GM21360 (cell line): Measurements from ENCODE around the gene RABGAP1.

Experiments used
- ATAC-seq: cut with Tn5 transposase; IDR thresholded peaks from one replicate; pipeline ENCODE4 v1.9.1; 2021; ENCODE audit warnings: mild to moderate bottlenecking, moderate library complexity; ENCODE audit not compliant: unreplicated experiment

The RABGAP1 gene

GRCh38 chr9:123107639-123108285 is 166.9 kb downstream of the RABGAP1 start:
- no peak for ATAC-seq

- no peak for ATAC-seq
Observed at GRCh38 chr9:123108976-123109375, 168.2 kb downstream of the RABGAP1 start.

GRCh38 chr9:123109540-123110279 is 168.9 kb downstream of the RABGAP1 start:
- no peak for ATAC-seq

- ATAC-seq, result no peak
Observed at GRCh38 chr9:123111427-123112014, 170.7 kb downstream of the RABGAP1 start.

GRCh38 chr9:123112015-123112975 is 171.5 kb downstream of the RABGAP1 start:
- ATAC-seq, result no peak

- no peak for ATAC-seq
Observed at GRCh38 chr9:123113185-123113584, 172.4 kb downstream of the RABGAP1 start.

- ATAC-seq, result no peak
Observed at GRCh38 chr9:123115146-123115913, 174.5 kb downstream of the RABGAP1 start.

GRCh38 chr9:123116036-123116435 is 175.2 kb downstream of the RABGAP1 start:
- ATAC-seq, result no peak

- no peak for ATAC-seq
Observed at GRCh38 chr9:123119566-123119965, 178.7 kb downstream of the RABGAP1 start.

GRCh38 chr9:123120131-123120530 is 179.3 kb downstream of the RABGAP1 start:
- no peak for ATAC-seq

- ATAC-seq, result no peak
Observed at GRCh38 chr9:123120953-123121352, 180.1 kb downstream of the RABGAP1 start.

GRCh38 chr9:123121457-123121856 is 180.6 kb downstream of the RABGAP1 start:
- ATAC-seq, result no peak

GRCh38 chr9:123127512-123128075 is 186.8 kb downstream of the RABGAP1 start:
- ATAC-seq, result no peak

- no peak for ATAC-seq
Observed at GRCh38 chr9:123128591-123128990, 187.8 kb downstream of the RABGAP1 start.

- ATAC-seq, result no peak
Observed at GRCh38 chr9:123129423-123129822, 188.6 kb downstream of the RABGAP1 start.

- ATAC-seq, result no peak
Observed at GRCh38 chr9:123131258-123131657, 190.4 kb downstream of the RABGAP1 start.

- ATAC-seq, result no peak
Observed at GRCh38 chr9:123131993-123132392, 191.2 kb downstream of the RABGAP1 start.

GRCh38 chr9:123132696-123133095 is 191.9 kb downstream of the RABGAP1 start:
- ATAC-seq, result no peak

GRCh38 chr9:123135430-123135829 is 194.6 kb downstream of the RABGAP1 start:
- no peak for ATAC-seq

- no peak for ATAC-seq
Observed at GRCh38 chr9:123138163-123138562, 197.3 kb downstream of the RABGAP1 start.
